Measurements from ENCODE around the gene DOCK4. TPM values are rescaled to one million over a fixed set of nuclear protein-coding genes. Genes with fewer than 3 reads are reported as not detected.

Gene DOCK4
- total RNA-seq, 2 experiments from 2014 or later = 0.36 to 1.1 TPM

GRCh38 chr7:111710839-111711380 is 495.3 kb downstream of the DOCK4 start:
- no peak overlapping the region for H3K4me3 Mint-ChIP-seq
- H3K9me3 Mint-ChIP-seq = no peaks in the 10 kb centered on the region
- POLR2A ChIA-PET = no interaction called here
- CTCF ChIA-PET = no interaction called here
- no peaks in the 10 kb centered on the region for H3K4me1 Mint-ChIP-seq (ENCODE audit: low read depth)
- peaks cover 7% of the 10 kb centered on the region for H3K27me3 Mint-ChIP-seq
- H3K27ac Mint-ChIP-seq = no peak overlapping the region
- intact Hi-C loops (cut with micrococcal nuclease) = no loop called here
- H3K36me3 Mint-ChIP-seq = no peaks in the 10 kb centered on the region
- DNase-seq = no peak

GRCh38 chr7:111708072-111708471 is 498.1 kb downstream of the DOCK4 start:
- POLR2A ChIA-PET = interaction anchor here (0.6 kb wide), 1 partner anchor 45 kb away, joined by 4 read pairs; no protein-coding TSS in a partner anchor

GRCh38 chr7:111705807-111706206 is 500.4 kb downstream of the DOCK4 start:
- Mint-ChIP-seq H3K4me1 (ENCODE audit: low read depth) (no peaks in the 10 kb centered on the region), H3K27me3 (peaks cover 12% of the 10 kb centered on the region), H3K4me3 (no peak overlapping the region), H3K9me3 (no peaks in the 10 kb centered on the region), H3K36me3 (no peaks in the 10 kb centered on the region), H3K27ac (no peak overlapping the region)
- ChIA-PET POLR2A (no interaction called here), CTCF (no interaction called here)
- no peak for DNase-seq
- intact Hi-C loops (cut with micrococcal nuclease) = no loop called here

More at GRCh38 chr7:111708072-111708471, 498.1 kb downstream of the DOCK4 start:
- H3K9me3 Mint-ChIP-seq = no peaks in the 10 kb centered on the region
- H3K4me3 Mint-ChIP-seq = no peak overlapping the region
- H3K4me1 Mint-ChIP-seq (ENCODE audit: low read depth) = no peaks in the 10 kb centered on the region
- CTCF ChIA-PET = no interaction called here
- peaks cover 12% of the 10 kb centered on the region for H3K27me3 Mint-ChIP-seq
- H3K36me3 Mint-ChIP-seq = no peaks in the 10 kb centered on the region
- intact Hi-C loops (cut with micrococcal nuclease) = no loop called here
- H3K27ac Mint-ChIP-seq = no peak overlapping the region
- DNase-seq = no peak

GRCh38 chr7:111697771-111698170 is 508.4 kb downstream of the DOCK4 start:
- Mint-ChIP-seq H3K9me3 (no peaks in the 10 kb centered on the region), H3K36me3 (no peaks in the 10 kb centered on the region), H3K4me3 (no peak overlapping the region), H3K27ac (no peak overlapping the region), H3K4me1 (ENCODE audit: low read depth) (no peaks in the 10 kb centered on the region), H3K27me3 (peaks cover 4% of the 10 kb centered on the region)
- intact Hi-C loops (cut with micrococcal nuclease) = no loop called here
- CTCF ChIA-PET = no interaction called here
- no peak for DNase-seq
- POLR2A ChIA-PET = no interaction called here

GRCh38 chr7:111694376-111694775 is 511.8 kb downstream of the DOCK4 start:
- no peak overlapping the region for H3K4me3 Mint-ChIP-seq
- DNase-seq = no peak
- H3K4me1 Mint-ChIP-seq (ENCODE audit: low read depth) = no peaks in the 10 kb centered on the region
- no peaks in the 10 kb centered on the region for H3K9me3 Mint-ChIP-seq
- ChIA-PET POLR2A (no interaction called here), CTCF (no interaction called here)
- H3K27me3 Mint-ChIP-seq = peaks cover 2% of the 10 kb centered on the region
- H3K27ac Mint-ChIP-seq = no peak overlapping the region
- intact Hi-C loops (cut with micrococcal nuclease) = no loop called here
- H3K36me3 Mint-ChIP-seq = no peaks in the 10 kb centered on the region

- intact Hi-C loops (cut with micrococcal nuclease) = no loop called here
- H3K27ac Mint-ChIP-seq = no peak overlapping the region
- no peaks in the 10 kb centered on the region for H3K36me3 Mint-ChIP-seq
- DNase-seq = no peak
- peaks cover 1% of the 10 kb centered on the region for H3K27me3 Mint-ChIP-seq
- ChIA-PET POLR2A (no interaction called here), CTCF (no interaction called here)
- H3K4me3 Mint-ChIP-seq = no peak overlapping the region
- no peaks in the 10 kb centered on the region for H3K4me1 Mint-ChIP-seq (ENCODE audit: low read depth)
- H3K9me3 Mint-ChIP-seq = no peaks in the 10 kb centered on the region
Measured at GRCh38 chr7:111690364-111691111, 515.7 kb downstream of the DOCK4 start.

GRCh38 chr7:111685349-111685748 is 520.9 kb downstream of the DOCK4 start:
- H3K9me3 Mint-ChIP-seq = no peaks in the 10 kb centered on the region
- no peaks in the 10 kb centered on the region for H3K4me1 Mint-ChIP-seq (ENCODE audit: low read depth)

GRCh38 chr7:111682588-111683340 is 523.4 kb downstream of the DOCK4 start:
- CTCF ChIA-PET = interaction anchor here (0.6 kb wide), 1 partner anchor 53 kb away, joined by 3 read pairs; no protein-coding TSS in a partner anchor
- POLR2A ChIA-PET = no interaction called here
- intact Hi-C loops (cut with micrococcal nuclease) = no loop called here
- Mint-ChIP-seq H3K27me3 (peaks cover 3% of the 10 kb centered on the region), H3K9me3 (no peaks in the 10 kb centered on the region), H3K27ac (no peak overlapping the region), H3K4me1 (ENCODE audit: low read depth) (no peaks in the 10 kb centered on the region), H3K36me3 (no peaks in the 10 kb centered on the region), H3K4me3 (no peak overlapping the region)
- DNase-seq = no peak

More at GRCh38 chr7:111685349-111685748, 520.9 kb downstream of the DOCK4 start:
- Mint-ChIP-seq H3K4me3 (no peak overlapping the region), H3K27ac (no peak overlapping the region), H3K36me3 (no peaks in the 10 kb centered on the region), H3K27me3 (peaks cover 3% of the 10 kb centered on the region)
- no peak for DNase-seq
- intact Hi-C loops (cut with micrococcal nuclease) = no loop called here
- CTCF ChIA-PET = no interaction called here
- POLR2A ChIA-PET = no interaction called here

GRCh38 chr7:111681242-111681641 is 525.0 kb downstream of the DOCK4 start:
- ChIA-PET POLR2A (no interaction called here), CTCF (no interaction called here)
- no peaks in the 10 kb centered on the region for H3K9me3 Mint-ChIP-seq
- no peaks in the 10 kb centered on the region for H3K36me3 Mint-ChIP-seq
- no peaks in the 10 kb centered on the region for H3K4me1 Mint-ChIP-seq (ENCODE audit: low read depth)
- H3K4me3 Mint-ChIP-seq = no peak overlapping the region
- H3K27me3 Mint-ChIP-seq = peaks cover 1% of the 10 kb centered on the region
- DNase-seq = no peak
- H3K27ac Mint-ChIP-seq = no peak overlapping the region
- intact Hi-C loops (cut with micrococcal nuclease) = no loop called here

GRCh38 chr7:111678986-111679385 is 527.2 kb downstream of the DOCK4 start:
- H3K27ac Mint-ChIP-seq = no peak overlapping the region
- no peaks in the 10 kb centered on the region for H3K9me3 Mint-ChIP-seq
- POLR2A ChIA-PET = no interaction called here
- CTCF ChIA-PET = no interaction called here
- no peaks in the 10 kb centered on the region for H3K4me1 Mint-ChIP-seq (ENCODE audit: low read depth)
- H3K36me3 Mint-ChIP-seq = no peaks in the 10 kb centered on the region
- no peak for DNase-seq
- no peak overlapping the region for H3K4me3 Mint-ChIP-seq
- peaks cover 1% of the 10 kb centered on the region for H3K27me3 Mint-ChIP-seq
- intact Hi-C loops (cut with micrococcal nuclease) = no loop called here

- intact Hi-C loops (cut with micrococcal nuclease) = no loop called here
- H3K4me3 Mint-ChIP-seq = no peak overlapping the region
- H3K4me1 Mint-ChIP-seq (ENCODE audit: low read depth) = no peaks in the 10 kb centered on the region
- no peak overlapping the region for H3K27ac Mint-ChIP-seq
- no peak for DNase-seq
- H3K27me3 Mint-ChIP-seq = peaks cover 5% of the 10 kb centered on the region
- POLR2A ChIA-PET = no interaction called here
- CTCF ChIA-PET = no interaction called here
- H3K36me3 Mint-ChIP-seq = no peaks in the 10 kb centered on the region
- no peaks in the 10 kb centered on the region for H3K9me3 Mint-ChIP-seq
Measured at GRCh38 chr7:111678281-111678680, 527.9 kb downstream of the DOCK4 start.

GRCh38 chr7:111677848-111678247 is 528.4 kb downstream of the DOCK4 start:
- no peaks in the 10 kb centered on the region for H3K9me3 Mint-ChIP-seq
- no peaks in the 10 kb centered on the region for H3K4me1 Mint-ChIP-seq (ENCODE audit: low read depth)
- ChIA-PET CTCF (no interaction called here), POLR2A (interaction anchor here (0.7 kb wide), 1 partner anchor 873 kb away, joined by 3 read pairs; no protein-coding TSS in a partner anchor)
- H3K36me3 Mint-ChIP-seq = no peaks in the 10 kb centered on the region
- peaks cover 4% of the 10 kb centered on the region for H3K27me3 Mint-ChIP-seq
- H3K27ac Mint-ChIP-seq = no peak overlapping the region
- no peak for DNase-seq
- intact Hi-C loops (cut with micrococcal nuclease) = no loop called here
- H3K4me3 Mint-ChIP-seq = no peak overlapping the region

Measured in activated CD4-positive, alpha-beta memory T cell treated with anti-CD3 and anti-CD28 coated beads for 36 hours (primary cell).